ENCODE measurements around the gene SLC2A4RG.

Gene SLC2A4RG

DNA sequence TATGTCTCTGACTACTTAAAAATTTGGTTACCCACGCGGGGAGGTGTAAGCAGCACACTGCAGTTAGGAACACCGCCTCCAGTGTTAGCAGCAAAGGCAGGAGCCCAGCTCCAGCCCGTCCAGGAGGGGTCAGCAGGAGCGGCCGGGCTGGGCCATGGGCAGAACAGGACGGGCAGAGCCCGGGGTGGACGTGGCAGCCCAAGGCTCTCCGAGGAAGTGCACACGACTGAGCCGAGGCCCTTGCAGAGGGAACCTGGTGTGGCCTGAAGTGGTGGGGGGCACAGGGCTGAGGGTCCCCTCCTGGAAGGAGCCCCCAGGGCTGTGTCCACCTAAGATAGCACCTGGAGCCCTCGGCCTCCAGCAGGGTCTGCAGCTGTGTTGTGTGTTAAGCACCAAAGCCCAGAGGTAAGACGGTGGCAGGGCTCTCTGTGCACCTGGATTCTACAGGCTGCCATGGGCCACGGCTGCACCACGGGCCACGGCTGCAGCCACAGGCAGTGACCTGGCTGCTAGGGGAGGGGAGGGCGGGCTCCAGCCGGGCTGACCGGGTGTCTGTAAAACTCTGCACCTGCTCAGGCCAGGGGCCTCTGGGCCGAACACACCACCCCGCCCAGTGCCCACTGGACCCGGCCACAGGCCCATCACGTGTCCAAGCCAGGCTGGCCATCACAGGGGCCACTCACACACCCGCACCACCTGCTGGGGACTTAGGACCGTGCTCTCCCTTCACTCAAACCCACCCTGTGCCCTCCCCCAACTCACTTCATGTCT is 6.6 kb downstream of the SLC2A4RG start:
- Mint-ChIP-seq H3K36me3 (peaks cover 5% of the 10 kb centered on the region), H3K27me3 (no peaks in the 10 kb centered on the region), H3K9me3 (no peaks in the 10 kb centered on the region), H3K27ac (peak overlapping the region; percentile 28), H3K4me3 (no peak overlapping the region), H3K4me1 (peaks cover 20% of the 10 kb centered on the region)
- DNase-seq = no peak
- CTCF ChIA-PET = no interaction called here

DNA sequence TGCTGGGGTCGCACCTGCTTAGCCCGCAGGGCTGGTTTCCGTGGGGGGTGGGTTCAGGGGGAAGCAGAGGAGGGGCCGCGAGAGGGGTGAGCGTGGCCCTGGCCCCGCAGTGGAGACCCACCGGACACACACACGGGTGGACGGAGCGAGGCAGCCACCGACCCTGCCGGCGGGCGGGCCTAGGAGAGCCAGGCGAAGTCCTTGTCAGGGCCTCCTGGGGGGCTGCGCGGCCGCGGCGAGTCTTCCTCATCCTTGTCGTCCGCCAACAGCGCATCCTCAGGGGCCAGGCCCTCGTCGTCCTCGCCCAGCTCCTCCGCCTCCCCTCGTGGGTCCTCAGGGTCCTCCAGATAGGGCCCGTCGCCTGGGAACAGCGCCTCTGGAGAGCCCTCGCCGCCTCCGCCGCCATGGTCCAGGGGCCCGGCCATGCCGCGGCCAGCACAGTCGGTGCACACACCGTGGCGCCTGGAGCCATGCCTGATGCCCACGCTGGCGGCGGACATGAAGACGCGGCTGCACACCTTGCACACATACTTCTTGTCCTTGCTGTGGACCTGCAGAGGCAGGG is 7.3 kb downstream of the SLC2A4RG start:
- Mint-ChIP-seq H3K9me3 (no peaks in the 10 kb centered on the region), H3K36me3 (peaks cover 5% of the 10 kb centered on the region), H3K4me3 (no peak overlapping the region), H3K27me3 (no peaks in the 10 kb centered on the region), H3K4me1 (peaks cover 22% of the 10 kb centered on the region), H3K27ac (no peak overlapping the region)
- CTCF ChIA-PET = no interaction called here
- DNase-seq = no peak

DNA sequence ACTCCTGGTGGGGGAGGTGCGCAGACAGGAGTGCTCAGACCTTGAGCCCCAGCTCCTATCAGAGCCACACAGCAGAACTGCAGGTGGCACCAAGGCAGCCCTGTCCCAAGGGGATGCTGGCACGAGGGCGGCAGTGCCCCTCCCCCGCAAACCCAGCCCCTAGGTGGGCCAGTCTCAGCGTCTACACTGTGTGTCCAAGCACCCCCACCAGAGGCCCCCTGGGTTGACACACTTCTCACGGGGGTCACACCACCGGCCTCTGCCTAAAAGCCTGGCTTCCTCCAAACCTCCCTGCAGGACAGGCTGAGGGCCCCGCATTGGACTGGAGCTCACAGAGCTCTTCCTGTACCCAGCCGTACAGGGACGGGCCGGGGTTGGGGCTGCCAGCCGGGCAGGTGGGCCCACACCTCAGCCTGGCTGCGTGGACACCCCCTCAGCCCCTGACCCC is 8.1 kb downstream of the SLC2A4RG start:
- no peaks in the 10 kb centered on the region for H3K9me3 Mint-ChIP-seq
- H3K27me3 Mint-ChIP-seq = peaks cover 2% of the 10 kb centered on the region
- peaks cover 5% of the 10 kb centered on the region for H3K36me3 Mint-ChIP-seq
- CTCF ChIA-PET = no interaction called here
- no peak for DNase-seq
- H3K4me1 Mint-ChIP-seq = peaks cover 26% of the 10 kb centered on the region
- H3K4me3 Mint-ChIP-seq = no peak overlapping the region
- H3K27ac Mint-ChIP-seq = no peak overlapping the region

DNA sequence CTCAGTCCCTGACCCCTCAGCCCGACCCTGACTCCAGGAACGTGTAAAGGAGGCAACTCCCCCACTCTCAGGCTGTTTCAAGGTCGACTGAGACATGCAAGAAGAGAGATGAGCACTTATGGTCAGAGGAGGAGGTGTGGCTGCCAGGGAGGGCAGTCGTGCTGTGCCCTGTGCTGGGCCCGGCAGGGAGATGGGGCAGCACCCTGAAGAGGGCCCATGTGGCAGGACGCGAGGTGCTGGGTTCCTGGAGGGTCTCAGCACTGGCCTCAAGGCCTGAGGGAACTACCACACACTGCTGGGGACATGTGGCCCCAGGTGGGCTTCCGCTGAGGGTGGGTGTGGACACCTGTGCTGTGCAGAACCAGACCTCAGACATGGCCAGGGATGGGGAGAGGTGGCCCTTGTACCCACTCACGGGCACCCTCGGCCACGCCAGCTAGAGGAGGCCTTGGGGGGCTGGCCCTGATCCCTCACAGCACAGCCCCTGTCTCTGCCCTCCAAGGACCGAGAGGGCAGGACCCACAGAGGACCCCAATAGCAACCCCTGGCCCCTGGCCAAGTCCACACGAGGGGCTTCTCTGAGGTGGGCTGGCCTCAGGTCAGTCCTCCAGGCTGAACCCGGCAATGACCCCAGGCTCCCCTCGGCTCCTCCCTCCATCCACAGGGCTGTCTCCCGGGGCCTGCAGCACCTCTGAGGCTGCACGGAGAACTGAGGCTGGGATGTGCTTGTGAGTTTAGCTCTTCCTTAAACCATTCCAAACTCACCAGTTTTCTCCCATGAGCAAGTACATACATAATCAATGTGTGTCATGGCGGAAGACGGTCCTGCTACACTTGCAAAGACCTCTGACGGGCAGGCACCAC is 8.7 kb downstream of the SLC2A4RG start:
- CTCF ChIA-PET = no interaction called here
- H3K4me3 Mint-ChIP-seq = no peak overlapping the region

DNA sequence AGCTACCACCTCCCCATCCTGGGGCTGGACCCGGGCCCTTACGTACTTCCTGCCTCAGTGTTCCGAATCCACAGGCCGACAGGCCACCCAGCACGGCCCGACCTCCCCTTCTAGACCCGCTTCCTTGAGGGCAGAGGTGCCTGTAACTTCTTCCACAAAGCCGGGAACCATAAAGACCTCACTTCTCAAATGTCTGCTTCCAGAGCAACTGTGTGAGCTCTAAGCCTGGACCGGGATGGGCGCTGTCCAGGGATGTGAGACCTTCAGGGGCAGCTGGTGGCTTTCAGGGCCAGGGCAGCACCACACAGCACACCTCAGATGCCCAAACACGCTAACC is 9.3 kb downstream of the SLC2A4RG start:
- no peak overlapping the region for H3K4me3 Mint-ChIP-seq
- CTCF ChIA-PET = no interaction called here
- H3K27me3 Mint-ChIP-seq = peaks cover 13% of the 10 kb centered on the region
- DNase-seq = no peak
- H3K9me3 Mint-ChIP-seq = no peaks in the 10 kb centered on the region
- H3K36me3 Mint-ChIP-seq = peaks cover 1% of the 10 kb centered on the region
- peaks cover 26% of the 10 kb centered on the region for H3K4me1 Mint-ChIP-seq
- H3K27ac Mint-ChIP-seq = peak overlapping the region; percentile 64

More for the DNA sequence above, 8.7 kb downstream of the SLC2A4RG start:
- no peak for DNase-seq
- Mint-ChIP-seq H3K27me3 (peaks cover 9% of the 10 kb centered on the region), H3K4me1 (peaks cover 26% of the 10 kb centered on the region), H3K9me3 (no peaks in the 10 kb centered on the region), H3K36me3 (peaks cover 5% of the 10 kb centered on the region), H3K27ac (peak overlapping the region; percentile 64)

DNA sequence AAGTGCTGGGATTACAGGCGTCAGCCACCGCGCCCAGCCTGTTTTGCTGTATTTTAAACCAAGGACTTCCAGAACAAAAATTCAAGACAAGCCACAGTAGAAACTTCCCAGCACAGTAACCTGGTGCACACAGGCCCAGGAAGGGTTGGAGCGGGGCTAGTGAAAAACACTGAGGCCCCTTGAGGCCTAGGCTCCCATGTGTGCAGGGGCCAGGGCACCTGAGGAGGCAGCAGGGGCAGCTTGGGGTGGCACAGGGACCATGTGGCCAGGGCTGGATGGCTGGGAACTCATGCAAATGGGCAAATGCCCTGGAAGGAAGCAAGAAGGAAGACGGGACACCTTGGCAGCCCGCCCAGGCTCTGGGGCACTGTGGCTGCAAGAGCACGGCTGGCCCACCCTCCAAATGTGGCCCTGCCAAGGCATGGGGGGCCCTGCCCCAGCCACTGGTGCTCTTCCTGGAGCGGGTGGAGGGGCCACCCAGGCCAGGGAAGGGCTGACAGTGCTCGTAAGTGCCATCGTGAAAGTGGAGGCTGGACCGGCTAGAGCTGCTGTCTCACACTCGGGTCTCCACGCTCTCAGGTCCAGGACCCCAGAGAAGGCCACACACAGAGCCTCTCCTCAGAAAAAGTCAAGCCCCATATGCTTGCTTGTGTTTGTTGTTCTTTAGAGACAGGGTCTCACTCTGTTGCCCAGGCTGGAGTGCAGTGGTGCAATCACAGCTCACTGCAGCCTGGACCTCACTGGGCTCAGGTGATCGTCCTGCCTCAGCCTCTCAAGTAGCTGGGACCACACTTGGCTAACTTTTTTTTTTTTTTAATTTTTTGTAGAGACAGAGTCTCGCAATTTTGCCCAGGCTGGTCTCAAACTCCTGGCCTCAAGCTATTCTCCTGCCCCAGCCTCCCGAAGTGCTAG is 10.3 kb downstream of the SLC2A4RG start:
- Mint-ChIP-seq H3K27me3 (peaks cover 19% of the 10 kb centered on the region), H3K36me3 (peaks cover 1% of the 10 kb centered on the region), H3K4me3 (no peak overlapping the region), H3K27ac (peak overlapping the region; percentile 95), H3K9me3 (no peaks in the 10 kb centered on the region), H3K4me1 (peaks cover 26% of the 10 kb centered on the region)
- CTCF ChIA-PET = interaction anchor here (0.7 to 2.2 kb wide), 5 partner anchors 9 to 334 kb away, joined by 3 to 7 read pairs (median 3); partner anchors contain the start of gene TPD52L2
- no peak for DNase-seq

DNA sequence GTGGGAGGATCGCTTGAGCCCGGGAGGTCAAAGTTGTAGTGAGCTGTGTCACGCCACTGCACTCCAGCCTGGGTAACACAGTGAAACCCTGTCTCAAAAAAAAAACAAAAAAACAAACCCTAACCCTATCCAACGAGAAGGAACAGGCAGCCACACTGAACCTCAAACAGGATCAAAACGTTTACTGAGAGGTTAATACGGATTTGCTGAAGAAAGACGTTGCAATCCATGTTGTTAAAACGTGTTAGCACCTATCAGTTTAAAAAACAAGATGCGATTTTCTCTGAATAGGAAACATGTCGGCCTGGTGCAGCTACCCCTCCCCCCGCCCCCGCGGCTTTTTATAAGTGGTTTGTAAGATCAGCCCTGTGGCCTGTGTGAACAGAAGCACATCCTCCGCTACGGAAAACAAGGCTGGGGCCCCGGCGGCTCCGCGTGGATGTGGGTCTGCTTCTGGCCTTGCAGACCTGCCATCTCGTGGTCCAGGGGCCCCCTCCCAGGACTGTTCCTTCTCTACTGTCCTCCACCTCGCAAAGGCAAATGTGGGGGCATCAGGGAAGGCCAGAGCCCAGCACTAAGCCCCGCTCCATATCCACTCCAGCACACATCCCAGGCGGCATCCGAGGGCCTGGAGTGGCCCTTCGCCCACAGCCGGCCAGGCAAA is 11.4 kb downstream of the SLC2A4RG start:
- Mint-ChIP-seq H3K27ac (peak overlapping the region; percentile 95), H3K9me3 (no peaks in the 10 kb centered on the region), H3K4me3 (peak overlapping the region; percentile 22), H3K4me1 (peaks cover 29% of the 10 kb centered on the region), H3K36me3 (no peaks in the 10 kb centered on the region), H3K27me3 (peaks cover 26% of the 10 kb centered on the region)
- CTCF ChIA-PET = interaction anchor here (1.0 to 2.2 kb wide), 4 partner anchors 10 to 114 kb away, joined by 3 to 7 read pairs (median 4); partner anchors contain the start of gene TPD52L2
- DNase-seq = peak; percentile 77

DNA sequence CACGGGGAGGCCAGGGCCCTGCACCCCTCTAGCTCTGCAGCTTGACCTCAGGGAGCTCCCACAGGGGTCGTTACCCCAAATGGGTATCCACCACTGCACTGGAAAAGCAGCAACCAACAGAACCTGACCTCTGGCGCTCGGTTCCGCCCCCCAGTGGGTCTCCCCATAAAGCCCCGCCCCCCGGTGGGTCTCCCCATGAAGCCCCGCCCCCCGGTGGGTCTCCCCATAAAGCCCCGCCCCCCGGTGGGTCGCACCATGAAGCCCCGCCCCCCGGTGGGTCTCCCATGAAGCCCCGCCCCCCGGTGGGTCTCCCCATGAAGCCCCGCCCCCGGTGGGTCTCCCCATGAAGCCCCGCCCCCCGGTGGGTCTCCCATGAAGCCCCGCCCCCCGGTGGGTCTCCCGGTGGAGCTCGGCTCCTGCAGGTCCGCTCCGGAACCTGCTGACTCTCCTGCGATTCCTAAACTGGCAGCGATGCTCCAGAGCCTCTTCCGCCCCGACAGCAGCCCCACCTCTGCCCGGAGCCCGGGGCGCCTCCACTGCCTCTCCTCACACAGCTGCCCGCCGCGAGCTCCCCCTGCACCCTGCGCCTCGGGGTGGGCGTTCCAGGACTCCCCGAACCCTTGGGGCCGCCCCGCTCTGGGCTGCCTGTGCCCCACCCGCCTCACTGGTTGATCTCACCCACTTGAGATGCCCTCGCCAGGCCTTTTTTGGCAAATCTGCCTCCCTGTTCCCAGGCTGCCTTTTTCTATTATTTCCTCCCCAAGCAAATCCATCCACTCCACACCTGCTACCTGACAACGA is 12.1 kb downstream of the SLC2A4RG start:
- CTCF ChIA-PET = interaction anchor here (1.3 to 2.2 kb wide), 2 partner anchors 11 to 35 kb away, joined by 5 to 7 read pairs; no protein-coding TSS in a partner anchor
- H3K36me3 Mint-ChIP-seq = no peaks in the 10 kb centered on the region
- peaks cover 36% of the 10 kb centered on the region for H3K4me1 Mint-ChIP-seq
- peak overlapping the region; percentile 95 for H3K27ac Mint-ChIP-seq
- no peaks in the 10 kb centered on the region for H3K9me3 Mint-ChIP-seq
- peak overlapping the region; percentile 33 for H3K4me3 Mint-ChIP-seq
- peaks cover 31% of the 10 kb centered on the region for H3K27me3 Mint-ChIP-seq
- peak; percentile 48 for DNase-seq

DNA sequence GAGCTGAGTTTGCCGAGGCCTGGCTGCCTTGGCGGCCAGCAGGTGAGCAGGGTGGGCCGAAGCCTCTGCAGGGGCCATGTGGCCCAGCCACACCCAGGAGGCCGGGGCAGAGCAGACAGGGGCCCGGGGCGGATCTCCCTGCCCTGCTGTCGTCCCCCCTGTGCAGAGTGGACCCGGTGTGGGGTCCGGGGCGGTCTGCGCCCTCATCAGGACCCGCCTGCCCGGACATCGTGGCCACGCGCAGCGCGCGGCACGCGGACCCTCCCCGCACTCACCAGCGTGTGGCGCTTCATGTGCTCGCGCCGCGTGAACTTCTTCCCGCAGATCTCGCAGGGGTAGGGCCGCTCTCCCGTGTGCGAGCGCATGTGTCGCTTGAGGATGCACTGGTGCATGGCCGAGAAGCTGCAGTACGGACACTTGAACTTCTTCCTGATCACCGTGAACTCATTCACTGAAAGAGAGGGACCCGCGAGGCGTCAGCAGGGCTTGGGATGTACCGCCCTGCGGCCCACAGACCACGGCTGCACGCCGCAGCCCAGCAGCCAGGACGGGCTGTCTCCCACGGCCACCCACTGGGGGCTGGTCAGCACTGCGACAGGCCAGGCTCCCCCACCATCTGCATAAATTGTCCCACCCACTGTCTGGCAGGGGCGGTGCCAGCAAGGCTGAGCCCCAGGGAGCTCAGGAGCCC is 13.0 kb downstream of the SLC2A4RG start:
- CTCF ChIA-PET = no interaction called here
- no peak overlapping the region for H3K4me3 Mint-ChIP-seq
- no peaks in the 10 kb centered on the region for H3K9me3 Mint-ChIP-seq
- no peaks in the 10 kb centered on the region for H3K36me3 Mint-ChIP-seq
- no peak for DNase-seq
- H3K4me1 Mint-ChIP-seq = peaks cover 45% of the 10 kb centered on the region
- H3K27me3 Mint-ChIP-seq = peaks cover 38% of the 10 kb centered on the region
- peak overlapping the region; percentile 71 for H3K27ac Mint-ChIP-seq

DNA sequence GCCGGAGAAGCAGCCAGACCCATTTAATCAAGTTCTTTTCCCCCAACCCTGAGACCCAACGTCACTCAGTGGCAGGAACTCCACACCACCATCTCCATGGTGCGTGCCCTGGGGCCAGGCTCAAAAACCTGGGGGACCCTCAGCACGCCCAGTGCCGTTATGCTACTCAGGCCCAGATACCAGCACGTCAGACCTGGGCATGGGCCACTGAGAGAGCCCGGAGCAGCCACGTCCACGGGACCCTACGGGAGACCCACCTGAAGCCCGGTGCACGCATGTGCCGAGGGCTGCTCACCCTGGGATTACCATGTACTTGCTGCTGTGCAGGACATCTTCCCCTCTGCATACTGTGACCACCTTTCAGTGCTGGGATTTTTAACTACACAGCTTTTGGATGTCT is 13.8 kb downstream of the SLC2A4RG start:
- Mint-ChIP-seq H3K4me1 (peaks cover 45% of the 10 kb centered on the region), H3K4me3 (no peak overlapping the region), H3K36me3 (no peaks in the 10 kb centered on the region), H3K27me3 (peaks cover 45% of the 10 kb centered on the region), H3K9me3 (no peaks in the 10 kb centered on the region), H3K27ac (peak overlapping the region; percentile 19)
- no peak for DNase-seq
- CTCF ChIA-PET = no interaction called here

DNA sequence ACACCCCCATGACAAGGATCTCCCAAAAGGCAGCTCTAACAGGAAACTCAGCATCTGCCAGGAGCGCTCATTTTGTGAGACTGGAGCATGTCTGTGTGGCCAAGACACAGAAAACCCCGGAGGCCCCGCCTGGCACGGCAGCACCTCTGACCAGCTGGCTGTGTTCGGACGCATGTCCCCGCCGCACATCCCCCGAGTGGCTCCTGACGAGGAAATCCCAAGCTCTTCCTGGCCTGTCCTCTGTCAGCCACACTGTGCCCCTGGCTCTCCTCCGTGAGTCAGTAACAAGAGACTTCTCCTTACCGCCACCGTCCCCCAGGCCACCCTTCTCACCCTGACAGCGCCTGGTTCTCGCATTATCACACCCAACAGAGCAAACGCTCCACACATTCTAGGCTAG is 14.4 kb downstream of the SLC2A4RG start:
- CTCF ChIA-PET = no interaction called here
- peaks cover 50% of the 10 kb centered on the region for H3K27me3 Mint-ChIP-seq
- H3K4me3 Mint-ChIP-seq = no peak overlapping the region
- no peaks in the 10 kb centered on the region for H3K36me3 Mint-ChIP-seq
- no peaks in the 10 kb centered on the region for H3K9me3 Mint-ChIP-seq
- peaks cover 43% of the 10 kb centered on the region for H3K4me1 Mint-ChIP-seq
- H3K27ac Mint-ChIP-seq = no peak overlapping the region
- no peak for DNase-seq

DNA sequence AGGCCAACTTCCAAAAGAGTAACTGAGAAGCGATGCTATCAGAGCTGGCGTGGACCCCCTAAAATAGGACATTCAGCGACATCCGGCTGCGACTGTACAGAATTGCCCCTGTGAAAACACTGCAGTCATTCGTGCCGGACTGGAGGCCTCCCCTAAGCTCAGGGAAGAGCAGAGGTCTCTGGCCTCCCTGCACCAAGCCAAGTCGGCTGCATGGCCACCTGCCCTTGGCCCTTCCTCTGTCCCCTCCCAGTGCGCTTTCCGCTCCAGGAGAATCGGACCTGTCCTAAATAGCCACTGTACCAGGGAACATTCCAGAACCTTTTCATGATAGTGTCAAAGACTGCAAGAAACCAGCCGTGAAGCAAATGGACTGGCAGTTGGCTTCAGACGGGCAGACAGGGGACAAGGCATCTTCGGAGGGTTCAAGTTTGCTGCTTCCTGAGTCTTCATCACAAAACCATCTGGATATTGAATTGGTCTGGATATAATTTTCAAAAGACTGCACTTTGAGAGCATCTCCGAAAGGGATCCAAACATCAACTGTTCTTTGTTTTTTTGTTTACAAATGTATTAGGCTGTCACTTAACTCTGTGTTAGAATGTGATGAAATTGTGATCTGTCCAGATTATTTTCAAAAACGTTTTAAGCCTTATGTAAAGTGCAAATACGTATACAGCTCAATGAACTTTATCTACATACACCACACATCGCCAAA is 16.5 kb downstream of the SLC2A4RG start:
- CTCF ChIA-PET = interaction anchor here (1.1 kb wide), 1 partner anchor 15 kb away, joined by 4 read pairs; no protein-coding TSS in a partner anchor
- Mint-ChIP-seq H3K27ac (no peak overlapping the region), H3K27me3 (peaks cover 55% of the 10 kb centered on the region), H3K4me1 (peaks cover 28% of the 10 kb centered on the region), H3K36me3 (no peaks in the 10 kb centered on the region), H3K4me3 (no peak overlapping the region), H3K9me3 (no peaks in the 10 kb centered on the region)
- no peak for DNase-seq

Measured in activated naive CD4-positive, alpha-beta T cell treated with anti-CD3 and anti-CD28 coated beads, Interleukin-2, amount 10 ng/mL, durations not matched to agents 7 days and 5 days (primary cell).